Measurements from ENCODE around the gene SLC35A3.
A peak's percentile ranks its signal among the peaks of the same experiment; 100 is the strongest.
"Not testable (repeated sequence)": the region's sequence is repeated elsewhere in the genome, so short reads cannot be mapped to it uniquely, and the experiment has no call there.

SLC35A3 gene

DNA sequence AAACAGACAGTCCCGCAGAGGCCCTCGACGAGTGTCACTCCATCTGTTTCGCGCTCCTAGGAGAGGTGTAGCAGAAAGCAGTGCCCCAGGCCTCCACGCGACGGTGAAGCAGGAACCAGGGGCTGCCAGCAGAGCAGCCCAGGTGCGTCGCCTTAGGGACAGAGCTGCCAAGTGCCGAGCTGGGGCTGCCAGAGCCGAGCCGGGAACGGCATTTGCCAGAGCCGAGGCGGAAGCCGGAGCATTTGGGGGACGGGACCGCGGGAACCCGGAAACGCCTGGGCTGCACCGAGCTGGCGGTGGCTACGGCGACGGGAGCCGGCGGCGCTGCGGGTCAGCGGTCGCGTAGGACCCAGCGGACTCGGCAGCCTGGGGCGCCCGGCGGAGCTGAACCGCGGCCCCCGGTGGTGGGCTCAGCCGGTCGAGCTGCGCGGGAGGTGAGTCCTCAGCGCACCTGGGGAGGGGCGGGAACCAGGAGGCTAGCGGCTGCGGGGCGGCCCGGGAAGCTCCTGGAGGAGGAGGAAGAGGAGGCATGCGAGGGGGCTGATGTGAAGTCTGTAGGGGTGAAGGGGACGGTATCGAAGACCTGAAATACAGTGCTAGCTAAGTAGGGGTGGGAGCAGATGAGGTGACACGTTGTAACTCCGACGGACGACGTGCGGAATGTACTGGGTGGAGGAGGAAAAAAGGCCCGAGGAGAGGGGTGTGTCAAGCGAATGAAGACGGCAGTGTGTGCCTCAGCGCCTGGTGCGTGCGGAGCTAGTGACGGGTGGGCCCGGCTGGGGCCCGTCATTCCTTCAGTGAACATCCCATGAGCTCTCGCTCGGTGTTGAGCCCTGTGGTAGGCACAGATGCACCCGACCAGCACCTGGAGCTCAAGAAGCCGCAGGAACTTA lies at the start of gene SLC35A3:
Gene SLC35A3 (plus strand): TSS at position 268 of the 893 bp plus-strand sequence. CDS start 23,559 bp downstream, outside the sequence.
- DNase-seq (ENCODE audit: low spot score): peak; percentile 53

DNA sequence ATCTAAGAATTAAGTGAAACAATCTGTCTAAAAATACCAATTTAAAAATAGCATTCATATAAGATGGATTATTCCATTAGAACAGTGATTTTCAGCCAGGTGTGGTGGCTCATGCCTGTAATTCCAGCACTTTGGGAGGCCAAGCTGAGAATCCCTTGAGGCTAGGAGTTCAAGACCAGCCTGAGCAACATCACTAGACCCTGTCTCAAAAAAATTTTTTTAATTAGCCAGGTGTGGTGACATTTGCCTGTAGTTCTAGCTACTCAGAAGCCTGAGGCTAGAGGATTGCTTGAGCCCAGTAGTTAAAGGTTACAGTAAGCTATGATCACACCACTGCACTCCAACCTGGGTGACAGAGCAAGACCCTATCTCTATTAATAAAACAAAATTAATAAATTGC lies 35.0 kb upstream of the SLC35A3 start:
- no peak for DNase-seq (ENCODE audit: low spot score)

DNA sequence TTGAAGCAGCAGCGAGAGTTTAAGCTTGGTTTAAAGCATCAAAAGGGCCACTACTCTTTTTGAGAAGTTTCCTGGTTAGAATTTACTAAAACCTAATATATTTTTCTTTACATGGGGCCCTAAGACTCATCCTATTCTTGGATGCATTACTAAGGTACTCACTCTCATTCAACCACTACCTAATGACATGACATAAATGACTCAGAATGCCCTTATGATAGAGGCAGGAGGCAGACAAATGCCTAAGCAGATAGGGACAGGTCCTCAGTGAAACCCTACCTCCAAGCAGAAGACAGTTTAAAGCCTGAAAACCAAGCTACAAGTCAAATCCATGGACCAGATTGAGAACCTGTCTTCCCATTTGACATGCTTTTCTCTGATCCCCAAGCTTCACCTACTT lies 34.3 kb upstream of the SLC35A3 start:
- DNase-seq (ENCODE audit: low spot score): no peak

DNA sequence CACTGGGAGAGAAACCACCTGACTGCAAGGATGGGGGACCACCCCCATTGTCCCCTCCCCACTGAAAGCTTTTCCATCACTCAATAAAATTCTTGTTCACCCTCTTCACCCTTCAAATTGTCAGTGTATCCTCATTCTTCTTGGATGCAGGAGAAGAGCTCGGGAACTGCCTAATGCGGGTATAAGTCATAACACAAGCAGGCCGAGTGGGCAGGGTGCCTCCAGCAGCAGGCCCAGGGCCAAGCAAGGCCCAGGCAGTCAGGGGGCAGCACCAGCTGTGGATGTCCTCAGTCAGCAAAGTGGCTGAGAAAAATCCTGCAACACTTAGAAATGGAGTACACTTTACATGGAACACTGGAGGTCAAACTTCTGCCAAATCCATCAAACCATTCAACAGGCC lies 33.7 kb upstream of the SLC35A3 start:
- DNase-seq (ENCODE audit: low spot score): no peak

DNA sequence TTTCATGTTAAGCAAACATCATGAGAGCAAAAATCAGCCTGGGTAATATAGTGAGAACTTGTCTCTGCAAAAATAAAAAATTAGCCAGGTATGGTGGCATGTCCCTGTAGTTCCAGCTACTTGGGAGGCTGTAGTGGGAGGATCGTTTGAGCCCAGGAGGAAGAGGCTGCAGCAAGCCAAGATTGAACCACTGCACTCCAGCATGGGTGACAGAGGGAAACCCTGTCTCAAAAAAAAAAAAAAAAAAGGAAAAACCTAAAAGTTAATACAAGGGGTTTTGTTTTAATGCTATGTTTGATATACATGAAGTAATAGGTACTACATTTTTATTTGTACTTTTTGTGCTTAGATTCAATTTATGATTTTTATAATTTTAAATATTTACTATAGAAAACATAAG lies 27.1 kb upstream of the SLC35A3 start:
- no peak for DNase-seq (ENCODE audit: low spot score)

DNA sequence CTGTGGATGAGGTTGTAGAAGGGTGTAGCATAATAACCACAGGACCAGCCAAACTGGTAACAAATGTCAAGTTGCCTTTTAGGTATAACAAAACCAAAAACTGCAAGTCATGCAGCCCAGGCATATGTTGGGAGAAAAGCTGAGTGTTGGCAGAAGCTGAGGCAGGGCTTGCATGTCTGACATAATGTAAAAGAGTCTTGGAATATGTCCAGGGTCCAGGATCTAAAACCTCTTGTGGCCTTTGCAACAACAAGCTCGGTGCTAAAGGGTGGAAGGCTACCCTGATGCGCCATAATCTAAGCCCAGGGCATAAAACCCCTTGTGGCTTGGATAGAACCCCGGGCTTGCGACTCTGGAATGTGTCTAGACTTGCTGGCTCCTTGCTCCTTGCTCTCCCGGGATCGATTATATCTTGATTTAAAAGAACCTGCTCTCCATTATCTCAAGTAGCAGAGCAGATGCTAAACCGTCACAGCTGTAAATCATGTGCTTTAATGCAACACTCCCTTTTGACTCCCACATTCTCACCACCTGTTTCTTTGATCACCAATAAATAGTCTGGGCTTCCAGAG lies 26.5 kb upstream of the SLC35A3 start:
- DNase-seq (ENCODE audit: low spot score): no peak

DNA sequence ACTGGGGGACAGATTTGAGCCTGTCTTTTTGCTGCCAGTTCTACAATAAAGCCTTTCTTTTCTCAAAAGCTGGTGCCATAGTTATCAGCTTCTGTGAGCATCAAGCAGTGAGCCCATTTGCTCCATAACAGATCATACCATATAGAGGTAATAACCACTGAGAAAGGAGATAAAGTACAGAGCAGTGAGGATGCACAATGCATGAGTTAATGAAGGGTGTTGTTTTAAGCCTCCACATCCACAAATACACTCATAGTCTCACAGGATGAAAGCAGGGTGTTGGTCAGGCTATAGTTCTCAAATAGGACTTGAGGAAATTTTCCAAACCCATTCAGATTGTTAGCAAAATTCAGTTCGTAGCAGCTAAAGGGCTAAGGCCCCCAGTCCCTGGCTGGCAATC lies 25.6 kb upstream of the SLC35A3 start:
- no peak for DNase-seq (ENCODE audit: low spot score)

DNA sequence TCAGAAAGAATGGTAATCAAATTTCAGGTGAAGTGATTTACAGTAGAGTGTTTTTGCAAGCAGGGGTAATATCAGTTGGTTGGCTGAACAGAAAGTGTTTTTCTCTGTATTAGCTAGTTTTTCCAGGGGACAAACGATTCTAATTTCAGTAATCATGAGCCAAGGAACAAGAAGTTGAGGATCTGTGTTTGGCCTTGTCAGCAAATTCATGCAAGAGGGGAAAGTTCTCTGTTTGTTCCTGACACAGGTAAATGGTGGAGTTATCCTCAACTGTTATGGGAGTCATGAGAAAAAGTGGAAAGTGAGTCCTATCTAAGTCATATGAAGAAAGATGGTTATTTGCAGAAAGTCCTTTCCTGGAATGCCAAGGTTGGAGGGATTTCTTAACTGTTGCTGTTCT lies 24.6 kb upstream of the SLC35A3 start:
- DNase-seq (ENCODE audit: low spot score): no peak

DNA sequence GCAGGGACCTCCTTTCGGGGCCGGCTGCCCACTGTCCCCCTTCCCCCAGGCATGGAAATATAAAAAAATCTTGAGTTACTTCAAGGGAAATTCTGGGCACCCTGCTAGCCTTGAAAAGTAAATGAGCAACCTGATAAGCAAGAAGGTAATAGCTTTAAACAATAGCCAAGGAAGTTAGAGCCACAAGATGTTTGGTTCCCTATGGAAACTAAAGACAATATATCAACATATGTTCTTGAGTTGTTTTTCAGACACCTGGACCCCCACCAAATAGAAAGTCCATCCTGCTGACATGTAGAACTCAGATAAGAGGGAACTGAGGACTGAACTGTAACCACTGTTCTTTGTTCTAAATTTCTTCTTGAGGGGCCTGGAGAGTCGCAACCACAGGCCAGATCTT lies 19.3 kb upstream of the SLC35A3 start:
- DNase-seq (ENCODE audit: low spot score): no peak

DNA sequence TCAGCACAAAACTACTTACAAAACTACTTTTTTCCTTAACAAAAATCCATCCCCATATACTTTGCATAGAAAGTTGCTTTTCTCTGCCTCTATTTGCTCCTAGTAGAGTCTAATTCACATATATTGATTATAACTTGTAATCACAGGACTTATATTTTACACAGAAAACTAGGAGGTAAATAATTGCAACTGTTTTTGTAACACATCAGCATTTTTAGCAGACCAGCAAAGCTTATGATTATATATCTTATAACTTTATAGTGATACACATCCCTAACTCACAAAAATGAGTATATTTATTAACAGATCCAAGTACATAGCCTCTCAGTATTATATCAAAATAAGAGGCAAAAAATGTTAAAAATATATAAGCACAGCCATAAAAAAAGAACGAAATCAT lies 17.3 kb upstream of the SLC35A3 start:
- DNase-seq (ENCODE audit: low spot score): no peak

DNA sequence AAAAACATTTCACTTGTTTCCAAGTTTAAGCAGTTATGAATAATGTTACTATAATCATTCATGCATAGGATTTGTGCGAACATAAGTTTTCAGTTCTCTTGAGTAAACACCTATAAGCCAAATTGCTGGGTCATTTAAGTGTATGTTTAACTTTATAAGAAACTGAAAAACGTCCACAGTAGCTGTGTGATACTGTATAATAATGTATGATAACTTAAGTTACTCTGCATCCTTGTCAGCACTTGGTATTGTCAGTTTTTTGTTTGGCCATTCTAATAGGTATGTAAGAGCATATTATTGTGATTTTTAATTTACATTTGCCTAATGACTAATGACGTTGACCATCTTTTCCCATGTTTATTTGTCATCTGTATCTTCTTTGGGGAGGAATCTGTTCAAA lies 14.4 kb upstream of the SLC35A3 start:
- no peak for DNase-seq (ENCODE audit: low spot score)

DNA sequence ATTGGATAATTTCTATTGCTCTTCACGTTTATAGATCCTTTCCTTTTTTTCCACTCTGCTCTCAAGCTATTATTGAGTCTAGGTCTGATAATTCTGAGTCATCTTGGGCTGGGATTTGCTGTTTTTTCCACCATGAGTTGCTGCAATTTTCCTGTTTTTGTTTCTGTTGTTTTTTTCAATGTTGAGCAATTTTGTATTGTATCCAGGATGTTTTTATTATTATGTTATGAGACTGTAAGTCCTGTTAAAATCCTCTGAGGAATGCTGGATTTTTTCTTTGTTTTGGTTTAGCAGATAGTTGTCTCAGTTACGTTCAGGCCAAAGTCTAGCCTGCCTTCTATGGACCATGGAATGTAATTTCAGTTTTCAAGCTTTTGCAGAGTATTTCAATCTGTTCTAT lies 13.0 kb upstream of the SLC35A3 start:
- no peak for DNase-seq (ENCODE audit: low spot score)

DNA sequence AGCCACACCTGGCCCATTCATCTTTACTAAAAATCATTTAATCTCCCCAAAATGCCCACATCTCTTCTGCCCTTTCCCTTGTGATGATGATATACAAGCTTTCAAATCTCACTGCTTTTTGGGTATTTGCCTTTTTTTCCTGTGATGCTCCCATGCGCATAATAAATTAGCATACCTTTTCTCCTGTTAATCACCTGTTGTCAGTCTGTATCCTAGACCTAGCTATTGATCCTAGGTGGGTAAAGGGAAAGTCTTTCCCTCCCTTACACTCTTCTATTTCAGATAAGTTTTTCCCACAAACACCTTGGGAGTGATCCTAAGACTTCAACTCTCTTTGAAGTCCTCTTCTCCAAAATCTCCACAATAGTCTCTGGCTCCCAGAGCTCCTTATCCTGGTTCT lies 12.0 kb upstream of the SLC35A3 start:
- DNase-seq (ENCODE audit: low spot score): no peak

DNA sequence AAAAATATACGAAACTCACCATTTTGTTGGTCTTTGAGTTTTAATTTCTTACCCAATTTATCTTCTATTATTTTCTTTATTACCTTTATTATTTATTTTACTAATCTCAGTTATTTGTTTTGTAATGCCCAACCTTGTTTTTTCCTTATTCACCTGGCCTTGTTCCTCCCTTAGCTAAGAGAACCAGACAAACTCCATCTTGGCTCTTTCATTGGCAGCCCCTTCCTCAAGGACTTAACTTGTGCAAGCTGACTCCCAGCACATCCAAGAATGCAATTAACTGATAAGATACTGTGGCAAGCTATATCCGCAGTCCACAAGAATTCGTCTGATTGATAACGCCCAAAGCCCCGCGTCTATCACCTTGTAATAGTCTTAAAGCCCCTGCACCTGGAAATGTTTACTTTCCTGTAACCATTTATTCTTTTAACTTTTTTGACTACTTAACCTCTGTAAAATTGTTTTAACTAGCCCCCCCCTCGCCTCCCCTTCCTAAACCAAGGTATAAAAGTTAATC lies 10.5 kb upstream of the SLC35A3 start:
- not testable (repeated sequence) for DNase-seq (ENCODE audit: low spot score)

DNA sequence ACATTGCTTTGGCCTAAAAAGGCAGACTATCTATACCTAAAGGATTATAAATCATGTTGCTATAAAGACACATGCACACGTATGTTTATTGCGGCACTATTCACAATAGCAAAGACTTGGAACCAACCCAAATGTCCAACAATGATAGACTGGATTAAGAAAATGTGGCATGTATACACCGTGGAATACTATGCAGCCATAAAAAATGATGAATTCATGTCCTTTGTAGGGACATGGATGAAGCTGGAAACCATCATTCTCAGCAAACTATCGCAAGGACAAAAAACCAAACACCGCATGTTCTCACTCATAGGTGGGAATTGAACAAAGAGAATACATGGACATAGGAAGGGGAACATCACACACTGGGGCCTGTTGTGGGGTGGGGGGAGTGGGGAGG lies 9.5 kb upstream of the SLC35A3 start:
- not testable (repeated sequence) for DNase-seq (ENCODE audit: low spot score)

DNA sequence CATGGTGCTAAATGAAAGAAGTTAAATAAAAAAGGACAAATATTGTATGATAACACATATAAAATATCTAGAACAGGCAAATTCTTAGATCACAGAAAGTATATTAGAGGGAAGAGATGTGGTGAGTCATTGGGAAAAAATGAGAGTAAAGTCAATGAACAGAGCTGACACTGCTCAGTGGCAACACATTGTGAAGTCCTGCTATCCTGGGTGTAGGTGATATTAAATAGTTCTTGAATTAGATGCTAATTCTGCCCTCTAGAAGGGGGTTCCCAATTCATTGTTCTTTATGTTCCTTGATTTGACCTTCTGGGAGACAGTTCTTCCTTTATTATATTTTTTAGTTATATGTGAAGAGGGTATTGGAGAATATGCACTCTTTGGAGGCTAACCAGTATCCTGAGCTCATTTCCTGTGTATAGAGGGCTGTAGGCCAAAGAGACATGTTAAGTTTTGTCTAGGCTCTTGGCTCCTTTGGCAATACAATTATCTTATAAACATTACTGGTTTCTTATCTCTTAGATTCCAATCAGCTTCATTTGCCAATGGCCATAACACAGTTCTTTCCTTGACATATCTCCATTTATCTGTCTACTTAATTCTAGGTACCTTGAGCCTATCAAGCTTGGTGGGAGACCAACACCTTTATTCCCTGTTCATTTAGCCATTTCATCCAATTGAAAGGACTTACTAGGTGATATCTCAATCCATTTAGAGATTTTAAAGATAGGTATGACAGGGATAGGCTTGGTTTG lies 6.6 kb upstream of the SLC35A3 start:
- DNase-seq (ENCODE audit: low spot score): no peak

DNA sequence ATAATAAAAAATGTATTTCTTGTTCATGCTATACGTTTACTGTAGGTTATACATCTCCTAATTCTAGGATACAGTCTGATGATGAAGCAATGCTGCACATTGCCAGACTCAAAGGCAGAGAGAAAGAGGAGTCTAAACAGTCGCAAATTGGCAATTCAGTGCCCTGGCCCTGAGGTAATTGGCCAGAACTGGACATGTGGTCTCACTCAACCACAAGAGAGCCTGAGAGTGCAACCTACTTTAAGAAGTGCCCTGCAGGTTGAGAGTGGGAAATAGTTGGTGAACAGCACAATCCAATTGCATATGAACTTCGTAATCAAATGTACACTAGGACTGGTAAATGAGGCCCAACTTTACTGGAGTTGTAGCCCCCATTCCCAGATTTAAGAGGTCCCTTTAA lies 5.0 kb upstream of the SLC35A3 start:
- no peak for DNase-seq (ENCODE audit: low spot score)

DNA sequence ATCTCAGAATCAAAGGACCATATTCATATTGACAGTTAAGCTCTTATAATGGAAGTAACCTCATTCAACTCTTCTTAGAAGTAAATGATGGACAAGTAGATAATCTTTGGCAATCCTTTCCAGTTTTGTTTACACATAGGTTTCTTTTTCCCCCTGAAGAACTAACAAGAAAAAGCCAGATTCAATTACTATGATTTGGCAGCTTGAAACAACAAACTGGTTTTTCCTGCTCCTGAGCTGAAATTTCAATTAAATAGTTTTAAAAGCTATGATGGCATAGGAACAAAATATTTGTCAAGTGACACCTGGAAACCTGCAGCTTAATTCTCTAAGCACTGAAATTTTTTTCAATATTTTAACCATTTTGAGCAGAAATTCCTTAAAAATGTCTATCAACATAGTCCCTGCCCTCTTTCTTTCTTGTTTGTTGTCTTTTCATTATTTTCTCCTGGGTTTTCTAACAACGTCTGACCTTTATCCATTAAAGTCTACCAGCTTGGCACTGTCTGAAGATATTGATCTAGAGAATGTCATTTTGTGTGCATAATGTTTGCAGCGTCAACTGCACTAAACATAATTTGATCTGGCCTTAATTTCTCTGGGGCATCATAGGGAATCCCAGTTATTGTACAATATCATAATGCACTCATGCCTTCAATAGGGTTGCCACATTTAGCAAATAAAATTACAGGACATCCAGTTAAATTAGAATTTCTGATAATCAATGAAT lies 4.0 kb upstream of the SLC35A3 start:
- DNase-seq (ENCODE audit: low spot score): no peak

DNA sequence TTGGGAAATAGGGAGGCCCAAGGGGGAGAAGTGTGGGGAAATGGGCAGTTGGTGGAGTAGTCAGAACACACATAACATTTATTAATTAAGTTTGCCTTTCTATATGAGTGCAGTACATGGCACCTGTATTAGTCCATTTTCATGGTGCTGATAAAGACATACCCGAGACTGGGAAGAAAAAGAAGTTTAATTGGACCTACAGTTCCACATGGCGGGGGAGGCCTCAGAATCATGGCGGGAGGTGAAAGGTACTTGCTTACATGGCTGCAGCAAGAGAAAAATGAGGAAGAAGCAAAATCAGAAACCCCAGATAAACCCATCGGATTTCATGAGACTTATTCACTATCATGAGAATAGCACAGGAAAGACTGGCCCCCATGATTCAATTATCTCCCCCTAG lies 1.6 kb upstream of the SLC35A3 start:
- no peak for DNase-seq (ENCODE audit: low spot score)

DNA sequence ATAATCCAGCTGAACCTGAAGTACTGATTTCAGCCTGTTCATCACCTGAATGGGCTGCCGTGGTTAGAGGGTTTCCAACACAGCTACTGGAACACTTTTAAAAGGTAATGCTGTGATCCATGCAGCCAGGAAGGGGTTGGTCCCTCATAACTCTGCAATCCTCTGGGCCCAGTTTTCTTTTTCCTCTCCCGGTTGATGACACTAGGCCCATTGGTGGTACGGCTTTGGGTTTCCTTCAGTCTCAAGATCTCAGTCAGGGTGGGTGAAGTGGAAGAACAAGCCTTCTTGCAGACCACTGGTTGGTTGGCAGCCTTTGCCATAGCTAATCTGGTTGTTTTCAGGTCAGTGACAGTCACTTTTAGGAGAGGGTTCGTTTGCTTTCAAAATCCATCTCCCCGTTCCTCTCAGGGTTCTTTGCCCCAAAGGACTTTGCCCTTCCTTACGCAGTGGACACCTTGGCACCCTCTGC lies 502 bp upstream of the SLC35A3 start:
- DNase-seq (ENCODE audit: low spot score): peak; percentile 9

DNA sequence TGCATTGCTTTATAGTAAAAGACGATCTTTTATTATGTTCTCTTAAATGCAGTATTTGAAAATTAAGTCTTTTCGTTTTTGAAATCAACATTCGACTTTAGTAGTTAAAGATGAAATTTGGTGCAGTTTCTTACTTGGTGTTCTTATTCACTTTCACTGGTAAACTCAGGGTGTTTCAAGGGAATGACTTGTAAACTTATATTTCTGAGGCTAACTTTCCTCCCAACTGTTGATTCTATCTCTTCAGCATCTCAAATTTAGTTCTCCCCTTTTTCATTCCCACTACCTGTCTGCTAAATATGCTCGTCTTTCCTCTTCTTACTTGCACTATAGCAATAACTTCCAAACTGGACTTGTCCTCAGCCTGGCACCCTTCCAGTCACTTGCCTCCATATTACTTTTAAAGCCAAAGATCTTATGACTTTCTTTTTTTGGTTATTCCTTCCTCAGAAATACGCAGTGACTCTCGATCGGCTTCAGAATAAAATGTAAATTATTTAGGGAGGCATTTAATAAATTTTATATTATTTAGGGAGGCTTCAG lies 988 bp downstream of the SLC35A3 start:
- DNase-seq (ENCODE audit: low spot score): peak; percentile 17

DNA sequence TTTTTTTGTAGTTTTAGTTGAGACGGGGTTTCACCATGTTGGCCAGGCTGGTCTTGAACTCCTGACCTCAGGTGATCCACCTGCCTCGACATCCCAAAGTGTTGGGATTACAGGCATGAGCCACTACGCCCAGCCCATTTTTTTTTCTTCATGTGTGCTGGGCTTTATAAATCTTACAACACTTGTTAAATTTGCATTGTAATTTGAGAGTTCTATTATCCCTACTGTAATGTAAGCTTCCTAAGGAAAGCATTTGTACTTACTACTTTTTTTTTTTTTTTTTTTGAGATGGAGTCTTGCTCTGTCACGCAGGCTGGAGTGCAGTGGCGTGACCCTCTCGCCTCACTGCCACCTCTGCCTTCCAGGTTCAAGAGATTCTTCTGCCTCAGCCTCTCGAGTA lies 2.3 kb downstream of the SLC35A3 start:
- not testable (repeated sequence) for DNase-seq (ENCODE audit: low spot score)
